ENCODE measurements around the gene AZIN2. TPM values are rescaled to one million over a fixed set of nuclear protein-coding genes. Genes with fewer than 3 reads are reported as not detected.

The AZIN2 gene
- total and polyA plus RNA-seq, 9 of the 15 experiments (the other 6 are each of a cell fraction or from before 2014, with no cell fraction given), result 0.06 to 0.91 (median 0.42) TPM; not detected in 2

- TF ChIP-seq, protein P1, sequence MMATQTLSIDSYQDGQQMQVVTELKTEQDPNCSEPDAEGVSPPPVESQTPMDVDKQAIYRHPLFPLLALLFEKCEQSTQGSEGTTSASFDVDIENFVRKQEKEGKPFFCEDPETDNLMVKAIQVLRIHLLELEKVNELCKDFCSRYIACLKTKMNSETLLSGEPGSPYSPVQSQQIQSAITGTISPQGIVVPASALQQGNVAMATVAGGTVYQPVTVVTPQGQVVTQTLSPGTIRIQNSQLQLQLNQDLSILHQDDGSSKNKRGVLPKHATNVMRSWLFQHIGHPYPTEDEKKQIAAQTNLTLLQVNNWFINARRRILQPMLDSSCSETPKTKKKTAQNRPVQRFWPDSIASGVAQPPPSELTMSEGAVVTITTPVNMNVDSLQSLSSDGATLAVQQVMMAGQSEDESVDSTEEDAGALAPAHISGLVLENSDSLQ (IDR thresholded peaks at IDR 0.05), result no peak
- TF ChIP-seq NCOA1 (IDR thresholded peaks at IDR 0.05; ENCODE audit: low read depth) (no peak), CEBPG (CRISPR knock-in tag; IDR thresholded peaks at IDR 0.05) (no peak), CEBPG (tag; conservative IDR thresholded peaks at IDR 0.05 in 1 of 2, IDR thresholded peaks at IDR 0.05 in 1 of 2) (no peak), ZNF124 (CRISPR knock-in tag; IDR thresholded peaks at IDR 0.05) (no peak)
Measured at GRCh38 chr1:33151116-33151515, 70.2 kb downstream of the AZIN2 start (continued).

GRCh38 chr1:33152685-33153432 lies 71.9 kb downstream of the AZIN2 start:
- no peak for ATAC-seq
- CTCF ChIA-PET (ENCODE audit: low intra/inter-chr PET ratio), result no interaction called here
- TF ChIP-seq ZNF395 (CRISPR knock-in tag; IDR thresholded peaks at IDR 0.05), result no peak
- TF ChIP-seq, protein P2, sequence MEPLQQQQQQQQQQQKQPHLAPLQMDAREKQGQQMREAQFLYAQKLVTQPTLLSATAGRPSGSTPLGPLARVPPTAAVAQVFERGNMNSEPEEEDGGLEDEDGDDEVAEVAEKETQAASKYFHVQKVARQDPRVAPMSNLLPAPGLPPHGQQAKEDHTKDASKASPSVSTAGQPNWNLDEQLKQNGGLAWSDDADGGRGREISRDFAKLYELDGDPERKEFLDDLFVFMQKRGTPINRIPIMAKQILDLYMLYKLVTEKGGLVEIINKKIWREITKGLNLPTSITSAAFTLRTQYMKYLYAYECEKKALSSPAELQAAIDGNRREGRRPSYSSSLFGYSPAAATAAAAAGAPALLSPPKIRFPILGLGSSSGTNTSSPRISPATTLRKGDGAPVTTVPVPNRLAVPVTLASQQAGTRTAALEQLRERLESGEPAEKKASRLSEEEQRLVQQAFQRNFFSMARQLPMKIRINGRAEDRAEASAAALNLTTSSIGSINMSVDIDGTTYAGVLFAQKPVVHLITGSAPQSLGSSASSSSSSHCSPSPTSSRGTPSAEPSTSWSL (CRISPR knock-in tag; IDR thresholded peaks at IDR 0.05; ENCODE audit: borderline replicate concordance), result no peak
- TF ChIP-seq PTBP1 (IDR thresholded peaks at IDR 0.05; ENCODE audit: low read depth, low read length), result no peak
- TF ChIP-seq, protein P3, sequence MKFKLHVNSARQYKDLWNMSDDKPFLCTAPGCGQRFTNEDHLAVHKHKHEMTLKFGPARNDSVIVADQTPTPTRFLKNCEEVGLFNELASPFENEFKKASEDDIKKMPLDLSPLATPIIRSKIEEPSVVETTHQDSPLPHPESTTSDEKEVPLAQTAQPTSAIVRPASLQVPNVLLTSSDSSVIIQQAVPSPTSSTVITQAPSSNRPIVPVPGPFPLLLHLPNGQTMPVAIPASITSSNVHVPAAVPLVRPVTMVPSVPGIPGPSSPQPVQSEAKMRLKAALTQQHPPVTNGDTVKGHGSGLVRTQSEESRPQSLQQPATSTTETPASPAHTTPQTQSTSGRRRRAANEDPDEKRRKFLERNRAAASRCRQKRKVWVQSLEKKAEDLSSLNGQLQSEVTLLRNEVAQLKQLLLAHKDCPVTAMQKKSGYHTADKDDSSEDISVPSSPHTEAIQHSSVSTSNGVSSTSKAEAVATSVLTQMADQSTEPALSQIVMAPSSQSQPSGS (CRISPR knock-in tag; IDR thresholded peaks at IDR 0.05), result no peak
- no peak for TF ChIP-seq ZNF3 (CRISPR knock-in tag; IDR thresholded peaks at IDR 0.05)

More at GRCh38 chr1:33152685-33153432, 71.9 kb downstream of the AZIN2 start:
- Histone ChIP-seq H3K9ac (ENCODE audit: insufficient read depth in 1 of 2, low read depth in 2 of 2, low read length in 2 of 2) (no peak overlapping the region), H4K20me1 (replicated peaks; ENCODE audit: control insufficient read depth, insufficient read depth, low read length) (no peaks in the 10 kb centered on the region), H3K4me3 (no peak overlapping the region), H2AFZ (ENCODE audit: low read depth, low read length) (no peak overlapping the region), H3K27me3 (ENCODE audit: control insufficient read depth in 2 of 2, insufficient read depth in 2 of 2, low read length in 2 of 2) (peaks cover 16 to 46% of the 10 kb centered on the region in 2 experiments; a peak in 4 of 5 replicates), H3K79me2 (ENCODE audit: control insufficient read depth, insufficient read depth, low read length) (no peaks in the 10 kb centered on the region), H3K9me3 (replicated peaks; ENCODE audit: control insufficient read depth, insufficient read depth, low read depth, low read length) (no peaks in the 10 kb centered on the region), H3K36me3 (ENCODE audit: control insufficient read depth, insufficient read depth, low read length) (no peaks in the 10 kb centered on the region), H3K4me1 (replicated peaks in 1 of 2; ENCODE audit: control insufficient read depth in 2 of 2, insufficient read depth in 2 of 2, low read length in 2 of 2) (no peaks in the 10 kb centered on the region), H3K4me2 (ENCODE audit: insufficient read depth, low read length) (no peak overlapping the region), H3K9me1 (ENCODE audit: control insufficient read depth, insufficient read depth, low read length) (no peaks in the 10 kb centered on the region), H3K27ac (ENCODE audit: extremely low read depth, low read depth, low read length) (no peak overlapping the region)
- POLR2A ChIA-PET, result interaction anchor here (0.6 to 1.5 kb wide), 3 partner anchors 10 to 549 kb away, joined by 3 to 5 read pairs (median 3); no protein-coding TSS in a partner anchor
- in situ Hi-C loops (cut with MboI), result no loop called here
- DNase-seq (ENCODE audit: extremely low read depth in 1 of 4, low spot score in 3 of 4) (no peak), FAIRE-seq (no peak)
- intact Hi-C loops (cut with micrococcal nuclease), result no loop called here
- no TSS peak for BruUV-seq (replicated peaks)
- 10% methylated on average over 2 of the region's 2 CpGs for WGBS (ENCODE audit: insufficient coverage, low coverage, missing lambda C conversion rate)

Measured in K562 (cell line).